HG02623 (cell line): Measurements from ENCODE around the gene NOXA1.
"Not testable (repeated sequence)": the region's sequence is repeated elsewhere in the genome, so short reads cannot be mapped to it uniquely, and the experiment has no call there.

Experiments
- ATAC-seq: cut with Tn5 transposase; IDR thresholded peaks from one replicate; pipeline ENCODE4 v1.9.1; 2021; ENCODE audit warnings: moderate library complexity; ENCODE audit not compliant: unreplicated experiment

The NOXA1 gene

DNA sequence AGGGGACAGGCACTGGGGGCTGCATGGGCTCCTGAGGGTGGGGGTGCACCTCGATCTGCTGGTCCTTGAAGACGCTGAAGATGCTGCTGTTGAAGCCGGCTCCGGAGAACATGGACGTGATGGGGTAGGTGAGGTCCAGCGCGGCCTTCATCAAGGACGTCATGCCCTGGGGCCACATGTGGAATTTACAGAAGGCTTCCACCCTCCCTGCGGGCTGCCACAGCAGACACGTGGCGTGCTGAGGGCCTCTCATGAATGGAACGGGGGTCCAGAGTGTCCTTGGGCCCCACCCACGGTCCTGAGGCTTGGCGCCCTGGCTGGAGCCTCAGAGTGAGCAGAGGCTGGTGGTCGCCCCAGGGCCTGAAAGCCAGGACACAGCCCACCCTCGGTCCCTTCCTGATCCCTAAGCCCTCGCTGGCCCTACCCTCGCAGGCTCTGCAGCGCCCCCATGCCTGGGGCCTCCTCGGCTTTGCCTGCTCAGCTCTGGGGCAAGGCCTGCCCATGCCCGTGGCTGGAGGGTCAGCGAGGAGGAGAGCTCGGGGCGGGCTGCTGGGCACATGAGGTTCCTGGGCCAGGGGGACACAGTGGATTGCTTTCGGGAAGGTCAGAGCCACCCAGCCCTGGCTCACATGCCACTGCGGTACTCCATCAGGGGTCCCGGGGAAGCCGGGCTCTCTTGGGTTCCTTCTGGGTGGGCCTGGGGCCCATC lies 41.3 kb downstream of the NOXA1 start:
- ATAC-seq, result no peak

DNA sequence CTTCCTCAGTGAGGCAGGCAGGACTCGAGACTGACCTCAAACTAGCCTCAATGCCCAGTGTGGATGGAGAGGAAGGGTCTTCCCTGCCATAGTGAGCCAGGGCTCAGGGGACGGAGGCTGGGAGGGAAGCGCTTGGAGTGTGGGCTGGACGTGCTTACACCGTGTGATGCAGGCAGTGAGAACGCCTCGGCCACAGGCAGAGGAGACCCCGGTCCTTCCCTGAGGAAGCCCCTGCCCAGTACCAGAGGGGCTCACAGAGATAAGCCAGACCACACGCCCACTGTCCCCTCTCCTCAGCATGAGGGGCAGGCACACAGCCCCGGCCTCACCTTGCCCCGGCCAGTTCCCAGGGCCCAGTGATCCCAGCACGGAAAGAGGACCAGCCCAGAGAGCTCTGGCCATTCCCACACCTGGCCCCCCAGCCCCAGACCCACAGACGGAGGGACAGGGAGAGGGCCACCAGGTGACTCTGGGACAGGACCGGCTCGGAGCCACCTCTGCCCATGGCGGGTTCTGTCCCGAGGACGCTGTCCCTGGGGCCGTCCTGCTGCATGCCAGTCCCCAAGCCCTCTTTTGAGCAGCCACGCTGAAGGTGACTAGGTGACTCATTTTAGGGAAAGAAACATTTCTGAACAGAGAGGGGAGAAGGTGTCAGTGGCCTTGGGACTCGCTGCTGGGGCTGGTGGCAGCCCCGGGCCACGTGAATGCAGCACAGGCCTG lies 42.0 kb downstream of the NOXA1 start:
- ATAC-seq, result no peak

DNA sequence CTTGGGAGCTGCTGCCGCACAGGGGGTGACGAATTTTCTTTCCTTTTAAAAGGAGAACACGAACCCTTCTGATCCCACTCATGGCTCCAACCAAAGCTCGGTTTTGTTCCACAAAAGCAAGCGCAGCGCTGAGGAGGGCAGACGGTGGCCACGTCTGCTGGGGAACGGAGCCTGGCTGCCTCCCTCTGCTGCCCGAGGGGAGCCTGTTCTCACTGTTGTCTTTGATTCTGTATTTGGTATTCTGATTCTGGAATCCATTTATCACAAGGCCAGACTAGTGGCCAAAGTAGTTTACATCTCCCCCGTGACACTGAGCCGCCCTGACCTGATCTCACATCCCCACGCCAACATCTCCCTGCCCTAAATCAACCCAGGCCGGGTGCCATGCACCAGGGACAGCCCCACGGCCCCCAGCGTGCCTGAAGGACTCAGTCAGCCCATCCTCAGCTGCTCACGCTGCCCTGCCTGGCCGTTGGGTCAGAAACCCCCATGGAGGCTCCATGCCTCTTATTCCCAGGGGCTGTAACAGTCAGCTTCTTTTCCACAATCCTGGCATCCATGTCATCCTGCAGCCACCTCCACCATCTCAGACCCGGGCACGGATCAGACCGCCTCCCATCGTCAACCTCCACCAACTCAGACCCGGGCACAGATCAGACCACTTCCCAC lies 42.7 kb downstream of the NOXA1 start:
- ATAC-seq, result no peak

DNA sequence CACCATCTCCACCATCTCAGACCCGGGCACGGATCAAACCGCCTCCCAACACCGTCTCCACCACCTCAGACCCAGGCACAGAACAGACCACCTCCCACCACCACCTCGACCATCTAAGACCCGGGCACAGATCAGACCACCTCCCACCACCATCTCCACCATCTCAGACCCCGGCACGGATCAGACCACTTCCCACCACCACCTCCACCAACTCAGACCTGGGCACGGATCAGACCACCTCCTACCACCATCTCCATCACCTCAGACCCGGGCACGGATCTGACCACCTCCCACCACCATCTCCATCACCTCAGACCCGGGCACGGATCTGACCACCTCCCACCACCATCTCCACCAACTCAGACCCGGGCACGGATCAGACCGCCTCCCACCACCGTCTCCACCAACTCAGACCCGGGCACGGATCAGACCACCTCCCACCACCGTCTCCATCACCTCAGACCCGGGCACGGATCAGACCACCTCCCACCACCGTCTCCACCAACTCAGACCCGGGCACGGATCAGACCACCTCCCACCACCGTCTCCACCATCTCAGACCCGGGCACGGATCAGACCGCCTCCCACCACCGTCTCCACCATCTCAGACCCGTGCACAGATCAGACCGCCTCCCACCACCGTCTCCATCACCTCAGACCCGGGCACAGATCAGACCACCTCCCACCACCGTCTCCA lies 43.3 kb downstream of the NOXA1 start:
- ATAC-seq, result not testable (repeated sequence)

DNA sequence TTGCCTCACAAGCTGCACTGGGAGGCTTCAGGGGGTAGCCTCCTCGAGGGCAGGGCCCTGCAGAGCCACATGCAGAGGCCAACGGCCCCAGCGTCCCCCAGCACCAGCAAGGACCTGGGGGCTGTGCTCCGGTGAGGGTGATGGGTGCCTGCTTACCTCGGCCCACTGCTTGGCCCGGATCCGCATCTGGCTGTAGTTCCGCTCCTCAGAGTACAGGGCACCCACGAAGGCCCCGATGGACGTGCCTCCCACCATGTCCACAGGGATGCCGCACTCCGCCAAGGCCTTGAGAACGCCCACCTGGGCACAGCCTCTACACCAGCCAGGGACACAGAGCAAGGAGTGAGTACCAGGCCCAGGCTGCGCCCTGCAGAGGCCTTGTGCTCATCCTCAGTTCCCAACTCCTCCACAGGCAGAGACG lies 44.0 kb downstream of the NOXA1 start:
- ATAC-seq, result no peak

DNA sequence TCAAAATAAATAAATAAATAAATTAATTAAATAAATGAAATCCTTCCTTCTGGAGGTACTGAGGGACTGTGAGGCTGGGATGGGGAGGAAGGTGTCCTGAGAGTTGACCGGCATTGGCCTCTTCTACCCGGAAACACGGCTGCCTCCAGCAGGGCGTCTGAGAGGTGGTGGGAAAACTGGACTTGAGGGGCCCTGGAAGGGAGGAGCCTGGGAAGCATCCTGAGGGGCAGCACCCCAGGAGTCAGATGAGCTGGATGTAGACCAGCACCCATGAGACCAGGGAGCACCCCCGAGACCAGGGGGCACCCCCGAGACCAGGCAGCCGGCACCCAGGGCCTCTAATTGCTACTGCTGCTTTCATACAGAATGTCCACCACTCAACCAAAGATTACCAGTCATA lies 44.7 kb downstream of the NOXA1 start:
- no peak for ATAC-seq

DNA sequence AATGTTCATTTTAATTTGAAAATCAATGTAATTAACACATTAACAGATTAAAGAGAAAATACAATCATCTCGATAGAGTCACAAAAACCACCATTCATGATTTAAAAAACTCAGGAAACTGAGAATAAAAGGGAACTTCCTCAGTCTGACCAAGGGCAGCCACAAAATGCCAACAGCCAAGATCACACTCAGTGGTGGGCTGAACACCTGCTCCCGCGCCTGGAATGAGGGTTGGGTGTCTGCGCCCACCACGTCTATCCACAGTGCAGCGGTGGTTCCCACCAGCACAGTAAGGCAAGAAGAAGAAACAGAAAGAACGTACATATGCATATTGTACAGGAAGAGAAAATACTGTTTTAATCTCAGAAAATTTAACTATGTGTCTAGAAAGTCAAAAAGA lies 47.6 kb downstream of the NOXA1 start:
- ATAC-seq, result no peak

DNA sequence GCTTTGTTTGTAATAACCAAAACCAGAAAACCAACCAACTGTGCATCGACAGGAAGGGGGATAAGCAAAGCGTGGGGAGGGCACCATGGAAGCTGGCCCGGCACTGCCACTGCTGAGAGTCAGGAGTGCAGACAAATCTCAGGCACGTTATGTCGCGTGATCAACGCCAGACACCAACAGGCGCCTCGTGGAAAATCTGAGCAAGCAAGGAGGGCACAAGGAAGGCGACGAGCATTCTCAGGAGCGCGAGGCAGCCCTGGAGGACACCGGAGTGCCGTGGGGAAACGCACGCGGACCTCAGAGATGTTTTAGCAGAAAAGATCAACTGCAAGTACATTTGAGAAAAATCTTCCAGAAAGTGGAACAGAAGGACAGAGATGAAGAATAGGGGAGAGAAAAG lies 51.1 kb downstream of the NOXA1 start:
- ATAC-seq, result no peak

DNA sequence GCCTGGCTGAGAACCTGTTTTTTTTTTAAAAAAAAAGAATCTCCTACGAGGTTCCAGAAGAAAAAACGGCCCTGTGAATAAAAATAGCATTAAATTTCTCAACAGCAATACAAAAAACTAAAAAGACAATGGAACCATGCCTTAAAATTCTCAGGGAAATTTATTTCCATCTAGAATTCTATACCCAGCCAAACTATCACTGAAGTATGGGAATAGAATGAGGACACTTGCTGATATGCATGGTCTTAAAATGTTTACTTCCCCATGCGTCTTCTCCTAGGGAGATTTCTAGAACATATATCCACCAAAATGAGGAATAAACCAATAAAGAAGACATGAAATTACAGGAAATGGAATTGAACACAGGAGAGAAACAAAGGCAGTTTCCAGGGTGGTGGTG lies 52.5 kb downstream of the NOXA1 start:
- no peak for ATAC-seq

DNA sequence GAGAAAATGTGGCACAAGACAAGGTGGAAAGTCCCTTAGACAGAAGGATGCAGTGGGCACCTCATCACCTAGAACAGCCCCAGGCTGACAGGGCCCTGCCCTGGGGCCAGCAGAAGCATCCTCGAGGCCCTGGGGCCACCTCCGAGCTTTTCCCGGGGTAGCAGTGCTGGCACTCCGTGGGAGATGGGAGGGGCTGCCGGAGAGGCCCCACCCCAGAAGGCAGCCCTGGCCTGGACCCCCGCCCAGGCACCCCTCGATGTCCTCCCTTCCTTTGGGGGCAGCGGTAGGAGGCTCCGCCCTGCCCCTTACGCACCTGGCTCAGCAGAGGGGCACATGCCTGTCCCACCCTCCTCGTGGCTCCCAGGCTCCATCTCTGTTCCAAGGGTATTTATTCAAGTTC lies 53.7 kb downstream of the NOXA1 start:
- no peak for ATAC-seq

DNA sequence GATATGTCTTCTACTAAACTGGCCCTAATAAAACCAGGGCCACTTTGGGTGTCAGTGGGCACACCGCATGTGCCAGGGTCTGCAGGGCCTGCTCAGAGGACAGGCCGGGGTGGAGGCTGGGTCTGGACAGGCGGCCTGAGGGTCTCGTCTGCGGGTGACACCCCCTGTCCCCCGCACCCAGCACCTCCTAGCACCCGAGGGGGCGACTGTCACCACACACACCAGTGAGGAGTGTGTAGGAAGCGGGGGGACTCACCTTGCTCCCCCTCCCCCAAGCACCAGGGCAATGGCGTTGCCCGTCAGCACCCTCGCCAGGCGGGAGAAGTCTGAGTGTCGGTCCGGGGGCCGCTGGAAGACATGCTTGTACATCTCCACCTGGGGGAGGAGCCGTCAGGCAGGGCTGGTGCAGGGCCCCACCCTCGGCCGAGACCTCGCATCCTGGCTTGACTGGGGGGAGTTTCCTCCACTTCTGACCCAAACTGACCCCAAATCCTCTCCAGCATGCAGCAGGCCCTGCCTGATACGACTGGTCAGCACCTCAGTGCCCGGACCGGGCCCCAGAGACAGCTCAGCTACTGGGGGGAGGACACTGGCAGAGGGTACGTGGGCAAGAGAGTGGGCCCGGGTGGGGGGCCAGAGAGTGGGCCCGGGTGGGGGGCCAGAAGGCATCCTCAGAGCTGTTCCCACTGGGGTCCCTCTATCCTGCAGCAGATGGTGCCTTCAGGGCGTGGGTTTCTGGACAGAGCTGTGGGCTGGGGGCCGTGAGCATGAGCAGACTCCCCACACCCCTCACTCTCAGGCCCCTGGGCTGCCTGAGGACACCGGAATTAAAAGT lies 54.8 kb downstream of the NOXA1 start:
- no peak for ATAC-seq

DNA sequence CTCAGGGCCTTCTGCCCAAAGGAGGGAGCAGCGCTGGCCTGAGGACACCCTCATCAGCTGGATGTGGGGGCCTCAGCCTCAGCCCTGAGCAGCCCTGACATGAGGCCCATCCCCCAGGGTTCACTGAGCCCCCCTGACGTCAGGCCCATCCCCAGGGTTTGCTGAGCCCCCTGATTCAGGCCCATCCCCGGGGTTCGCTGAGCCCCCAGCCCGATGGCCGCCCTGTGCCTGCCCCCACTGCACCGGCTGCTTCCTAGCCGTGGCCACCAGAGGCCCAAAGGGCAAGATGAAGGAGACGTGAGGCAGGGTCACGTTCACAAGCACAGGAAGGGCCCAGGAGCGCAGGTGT lies 55.4 kb downstream of the NOXA1 start:
- ATAC-seq, result no peak

DNA sequence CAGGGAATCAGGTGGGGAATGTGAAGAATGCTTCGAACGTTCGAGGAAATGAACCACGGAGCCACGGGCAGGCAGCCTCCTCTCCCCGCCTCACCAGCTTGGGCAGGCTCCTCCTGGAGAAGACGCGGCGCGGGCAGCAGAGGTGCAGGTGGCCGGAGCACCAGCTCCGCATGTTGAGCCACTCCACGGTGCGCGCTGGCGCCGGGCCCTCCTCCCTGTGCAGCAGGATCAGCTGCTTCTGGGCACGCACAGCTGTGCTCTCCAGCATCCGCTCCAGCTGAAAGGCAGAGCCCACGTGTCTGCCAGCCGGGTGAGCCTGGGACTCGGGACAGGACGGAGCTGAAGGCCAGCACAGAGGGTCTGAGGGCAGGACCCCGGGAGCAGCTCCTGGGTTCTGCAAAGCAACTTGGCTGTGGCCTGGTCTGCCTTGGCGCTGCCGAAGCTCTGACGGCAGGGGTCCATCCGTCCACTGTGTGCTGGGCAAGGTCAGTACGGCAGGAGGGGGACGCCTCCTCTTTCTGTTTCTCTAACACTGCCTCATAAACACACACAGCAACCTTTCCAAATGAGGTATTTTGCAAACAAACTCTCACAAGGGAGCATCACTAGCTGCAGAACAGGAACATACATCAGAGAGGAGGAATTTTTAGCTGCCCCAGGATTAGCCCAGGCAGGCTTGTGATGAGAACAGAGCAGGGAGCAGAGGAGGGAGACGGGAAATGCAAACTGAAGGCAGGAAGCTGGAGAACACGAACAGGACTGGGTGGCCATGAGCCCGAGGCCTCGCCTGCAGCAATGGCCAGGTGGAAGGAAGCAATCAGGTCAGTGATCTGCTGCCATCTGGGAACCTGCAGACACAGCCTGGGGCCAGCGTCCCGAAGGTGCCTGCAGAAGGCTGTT lies 56.0 kb downstream of the NOXA1 start:
- no peak for ATAC-seq

DNA sequence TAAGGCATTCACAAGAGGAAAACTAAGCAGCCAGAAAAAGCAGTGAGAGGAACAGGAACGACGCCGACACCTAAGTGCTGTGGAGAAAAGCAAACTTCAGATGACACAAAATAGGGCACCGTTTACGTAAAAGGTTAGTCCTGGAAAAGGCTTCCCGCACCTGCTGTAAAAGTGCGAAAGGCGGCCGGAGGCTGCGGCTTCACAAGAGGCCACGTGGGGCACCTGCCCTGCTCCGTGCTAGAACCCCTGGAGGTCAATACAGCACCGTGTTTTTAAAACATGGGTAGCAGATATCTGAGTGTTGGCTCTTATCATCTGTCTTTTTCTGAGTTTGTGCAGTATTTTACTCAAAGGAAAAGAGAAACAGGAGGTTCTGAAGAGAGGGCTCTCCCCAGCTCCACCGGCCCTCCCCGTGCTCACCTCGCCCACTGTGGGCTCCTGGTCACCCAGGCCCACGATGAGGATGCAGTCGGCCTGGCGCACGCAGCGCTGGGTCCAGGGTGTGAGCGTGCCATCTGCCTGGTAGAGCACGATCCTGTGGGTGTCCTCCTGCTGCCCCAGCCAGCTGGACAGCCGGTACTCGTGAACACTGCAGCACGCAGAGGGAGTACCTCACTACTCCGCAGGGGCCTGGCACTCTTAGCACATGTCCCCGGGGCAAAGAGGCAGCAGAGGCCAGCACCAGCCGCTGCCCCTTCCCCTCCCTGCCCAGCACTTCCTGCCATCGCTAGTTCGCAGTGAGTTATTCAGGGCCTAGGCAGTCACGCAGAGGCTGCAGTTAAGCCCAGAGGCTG lies 56.9 kb downstream of the NOXA1 start:
- no peak for ATAC-seq

DNA sequence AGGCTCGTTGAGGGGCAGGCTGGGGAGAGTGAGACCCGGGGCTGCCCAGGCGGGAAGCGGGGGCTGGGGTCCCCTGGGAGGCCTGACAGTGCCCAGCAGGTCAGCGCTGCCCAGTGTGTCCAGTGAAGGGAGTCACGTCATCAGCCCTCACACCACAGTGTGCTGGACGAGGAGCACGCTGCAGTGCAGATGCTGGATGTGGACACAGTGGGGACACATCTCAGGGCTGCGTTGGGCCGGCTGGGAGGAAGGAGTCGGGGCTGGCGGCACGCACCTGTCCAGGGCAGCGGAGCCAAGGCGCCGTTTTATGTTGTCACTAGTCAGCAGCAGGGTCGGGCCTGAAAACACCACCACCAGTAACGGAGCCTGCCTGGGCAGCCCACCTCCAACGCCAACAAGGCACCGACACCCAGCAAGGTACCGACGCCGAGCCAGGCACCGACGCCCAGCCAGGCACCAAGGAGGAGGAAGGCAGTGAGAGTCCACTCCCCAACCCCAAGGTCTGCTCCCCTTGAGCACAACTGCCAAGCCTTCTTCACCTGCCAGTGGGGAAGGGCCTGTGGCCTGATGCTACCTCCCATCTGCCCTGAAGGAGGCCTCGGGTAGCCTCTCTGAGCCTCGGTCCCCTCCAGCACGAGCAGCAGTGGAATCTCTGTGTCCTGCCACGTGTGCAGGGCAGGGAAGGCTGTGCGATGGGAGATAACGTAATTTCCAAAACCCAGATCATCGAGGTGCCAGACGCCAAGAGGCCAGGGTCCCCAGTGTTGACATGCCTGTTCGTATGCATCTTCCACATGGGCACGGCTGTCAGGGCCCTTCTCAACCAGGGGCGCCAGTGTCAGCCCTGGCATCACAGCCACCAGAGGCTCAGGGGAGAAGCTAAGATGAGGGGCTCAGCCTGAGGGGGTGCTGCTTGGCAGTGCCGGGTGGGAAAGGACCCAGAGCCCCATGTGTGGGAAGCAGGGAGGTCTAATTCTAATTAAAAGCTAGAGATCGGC lies 57.8 kb downstream of the NOXA1 start:
- no peak for ATAC-seq

DNA sequence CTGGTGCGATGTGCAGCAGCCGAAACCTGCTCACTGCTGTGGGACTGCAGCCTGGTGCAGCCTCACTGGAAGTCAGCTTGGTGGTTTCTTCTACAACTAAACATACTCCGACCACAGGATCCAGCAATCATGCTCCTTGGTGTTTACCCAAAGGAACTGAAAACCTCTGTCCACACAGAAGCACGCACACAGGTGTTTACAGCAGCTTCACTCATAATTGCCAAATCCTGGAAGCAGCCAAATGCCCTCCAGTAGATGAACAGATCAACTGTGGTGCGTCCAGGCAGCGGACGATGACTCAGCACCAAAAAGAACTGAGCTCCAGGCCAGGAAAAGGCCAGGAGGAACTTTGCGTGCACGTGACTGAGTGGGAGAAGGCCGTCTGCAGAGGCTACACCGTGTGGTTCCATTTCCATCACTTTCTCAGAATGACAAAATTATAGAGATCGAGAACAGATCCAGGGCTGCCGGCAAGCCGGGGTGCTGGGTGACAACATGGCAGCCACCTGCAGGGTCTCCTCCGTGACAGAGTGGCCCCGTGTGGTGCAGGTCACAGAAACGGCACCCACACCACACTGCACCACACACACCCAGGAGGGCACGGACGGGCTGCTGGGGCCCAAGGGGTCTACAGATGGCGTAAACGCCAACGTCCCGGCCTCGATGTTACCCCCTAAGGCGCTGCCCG lies 59.0 kb downstream of the NOXA1 start:
- ATAC-seq, result no peak
